NCI-H1417 (cell line): ENCODE results near the gene CNTNAP4.

Experiments used
- DNase-seq, 3 experiments: peaks; one replicate each; lab custom pipeline; 2025; lab: John Stamatoyannopoulos, UW

CNTNAP4 gene

DNA sequence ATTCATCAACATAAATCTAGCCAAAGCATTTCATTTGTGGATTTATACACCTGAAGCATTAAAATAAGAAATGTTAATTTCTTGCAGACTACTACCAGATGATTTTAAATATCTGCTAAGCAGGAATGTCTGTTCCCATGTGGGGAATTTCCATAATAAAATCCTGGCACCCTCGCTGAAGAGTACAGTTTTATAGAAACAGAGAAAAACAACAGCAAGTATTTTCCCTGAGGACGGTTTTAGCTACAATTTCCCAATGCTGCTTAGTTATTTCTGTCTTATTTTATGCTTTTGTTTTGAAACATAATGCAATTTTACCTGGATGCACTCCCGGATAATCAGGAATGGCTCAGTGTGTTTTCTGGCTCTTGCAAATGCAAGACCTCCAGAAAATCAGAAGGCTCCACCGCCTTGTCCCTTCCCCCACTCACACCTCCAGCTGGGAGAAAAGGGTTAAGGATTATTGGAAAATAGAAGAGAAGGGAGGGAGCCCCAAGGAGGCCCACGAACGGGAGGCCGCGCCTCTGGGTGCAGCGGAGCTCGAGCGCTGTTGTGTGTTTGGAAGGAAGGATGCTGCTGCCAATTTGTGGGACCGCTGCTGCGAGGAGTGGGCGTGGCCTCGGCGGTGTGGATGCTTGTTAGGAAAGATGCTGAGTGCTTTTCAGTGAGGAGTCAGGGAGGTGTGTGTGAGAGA, at the start of gene CNTNAP4:
CNTNAP4 (plus strand) TSS at position 657 of the 694 bp plus-strand sequence. CDS start 262 bp downstream, outside the sequence.
- DNase-seq, result peak in 2 of 3 experiments; percentile 69 to 76

DNA sequence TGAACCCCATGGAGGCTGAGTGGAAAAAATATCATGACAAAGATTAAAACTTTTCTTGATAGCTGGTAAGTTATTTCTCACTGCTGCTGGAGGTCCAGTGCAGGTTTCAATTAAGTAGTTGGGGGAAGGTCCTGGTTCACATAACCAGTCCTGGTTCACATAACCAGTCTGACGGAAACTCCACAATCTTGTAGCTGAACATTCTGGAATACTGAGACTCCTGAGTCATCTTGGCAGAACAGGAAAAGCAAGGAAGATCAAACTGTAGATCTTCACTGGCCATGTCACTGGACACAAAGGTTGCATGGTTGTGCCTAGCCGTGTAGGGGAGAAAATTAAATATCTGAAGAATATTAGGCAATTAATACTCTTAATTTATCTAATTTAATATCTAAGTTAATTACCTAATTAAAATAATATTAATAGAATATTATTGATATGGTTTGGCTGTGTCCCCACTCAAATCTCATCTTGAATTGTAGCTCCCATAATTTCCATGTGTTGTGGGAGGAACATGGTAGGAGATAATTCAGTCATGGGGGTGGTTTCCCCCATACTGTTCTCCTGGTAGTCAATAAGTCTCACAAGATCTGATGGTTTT, 48.6 kb upstream of the CNTNAP4 start:
- DNase-seq, result no peak

DNA sequence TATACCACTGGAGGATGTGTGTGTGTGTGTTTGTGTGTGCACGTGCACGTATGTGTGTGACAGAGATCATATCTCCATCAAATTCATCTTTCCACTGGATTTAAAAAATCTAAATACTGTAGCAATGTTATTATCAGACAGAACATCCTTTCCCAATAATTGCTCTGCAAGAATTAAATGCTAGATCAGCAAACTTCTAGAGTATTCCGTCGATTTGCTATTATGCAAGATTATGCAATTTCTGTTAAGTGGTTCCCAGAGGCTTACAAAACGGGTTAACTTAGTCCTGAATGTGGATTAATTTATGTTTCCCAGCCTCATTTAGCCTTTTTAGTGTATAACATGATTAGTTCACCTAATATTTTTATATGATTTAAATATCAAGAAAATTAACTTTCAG, 44.5 kb upstream of the CNTNAP4 start:
- no peak for DNase-seq

DNA sequence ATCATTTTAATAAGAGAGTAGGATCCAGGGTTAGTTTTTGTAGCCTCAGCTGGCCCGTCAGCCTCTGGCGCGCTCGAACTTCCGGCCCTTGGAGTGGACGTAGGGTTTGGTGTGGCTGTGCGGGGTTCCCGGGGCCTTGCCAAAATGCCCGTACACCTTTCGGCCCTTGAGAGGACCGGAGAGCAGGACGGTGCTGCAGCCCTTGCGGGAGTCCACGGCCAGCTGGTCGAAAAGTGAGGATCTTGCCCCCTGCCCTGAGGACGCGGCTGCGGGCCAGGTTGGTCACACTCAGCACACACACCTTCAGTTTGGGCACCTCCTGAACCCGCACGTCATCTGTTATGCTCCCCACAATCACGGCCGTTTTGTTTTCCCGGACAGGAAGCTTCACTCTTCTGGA, 42.2 kb upstream of the CNTNAP4 start:
- no peak for DNase-seq

DNA sequence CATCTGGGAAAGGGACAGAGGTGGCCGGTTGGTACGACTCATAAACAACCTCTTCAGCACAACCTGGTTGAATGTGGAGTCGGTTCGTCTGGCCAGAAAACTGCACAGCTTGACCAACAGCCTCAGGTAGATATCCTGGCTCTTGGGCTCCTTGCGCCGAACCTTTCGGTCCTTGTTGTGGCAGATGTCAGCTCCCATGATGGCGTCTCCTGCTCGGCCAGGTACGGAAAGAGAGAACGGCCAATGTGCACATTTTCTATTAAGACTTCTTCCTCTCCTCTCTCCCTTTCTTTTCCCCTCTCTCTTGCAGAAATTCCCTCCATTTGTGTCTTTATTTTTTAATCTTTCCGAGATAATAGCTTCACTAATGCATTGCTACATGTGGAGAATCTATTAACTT, 41.8 kb upstream of the CNTNAP4 start:
- DNase-seq, result no peak

DNA sequence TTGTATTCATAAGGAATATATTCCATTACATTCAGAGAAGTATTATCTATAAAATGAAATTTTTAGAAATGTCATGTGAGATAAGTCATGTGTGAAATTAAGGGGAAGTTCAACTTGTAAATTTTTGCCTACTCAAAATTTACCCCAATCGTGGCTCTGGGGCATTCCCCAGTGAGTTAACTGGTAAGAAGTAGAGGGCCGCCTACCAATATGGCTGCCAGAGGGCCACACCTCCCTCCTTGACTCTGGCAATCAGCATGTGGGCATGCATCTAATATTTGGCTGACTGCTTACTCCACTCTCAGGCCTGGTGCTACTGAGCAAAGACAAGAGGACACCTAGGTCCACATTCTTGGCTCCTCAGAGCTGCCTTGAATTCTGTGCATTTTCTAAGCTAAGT, 39.7 kb upstream of the CNTNAP4 start:
- no peak for DNase-seq

DNA sequence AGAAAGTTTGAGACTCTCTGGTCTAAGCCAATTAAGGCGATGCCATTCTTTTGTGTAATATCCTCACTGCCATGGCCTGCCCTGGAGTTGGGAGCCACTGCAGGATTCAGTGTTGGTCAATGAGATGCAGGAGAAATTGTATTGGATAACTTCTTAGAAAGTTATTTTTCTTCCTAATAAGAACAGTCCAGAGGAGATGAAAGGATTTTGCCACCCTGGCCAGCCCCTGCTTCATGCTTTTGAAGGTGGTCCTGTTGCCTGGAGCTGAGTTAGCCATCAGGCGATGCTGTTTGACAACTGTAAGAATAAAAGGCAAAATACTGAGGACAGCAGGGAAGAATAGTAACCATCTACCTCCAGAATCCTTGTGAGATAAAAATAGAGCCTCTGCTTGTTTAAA, 35.4 kb upstream of the CNTNAP4 start:
- no peak for DNase-seq

DNA sequence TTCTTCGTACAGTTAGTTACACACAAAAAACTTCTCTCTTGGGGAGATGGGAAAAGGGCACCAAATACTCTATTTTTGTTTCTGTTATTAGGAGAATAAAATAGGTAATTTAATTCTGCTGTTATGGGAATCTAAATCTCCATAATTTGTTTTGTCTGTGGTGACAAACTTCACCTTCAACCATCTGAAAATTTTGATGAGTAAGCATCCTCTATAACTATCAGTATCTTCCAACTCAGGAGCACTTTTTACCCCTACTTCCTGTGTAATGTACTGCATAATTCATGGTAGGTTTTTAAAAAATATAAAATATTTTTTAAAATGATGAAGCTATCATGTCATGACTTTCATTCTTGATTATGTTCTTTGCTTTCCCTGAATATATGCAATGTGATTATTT, 33.6 kb upstream of the CNTNAP4 start:
- DNase-seq, result no peak

DNA sequence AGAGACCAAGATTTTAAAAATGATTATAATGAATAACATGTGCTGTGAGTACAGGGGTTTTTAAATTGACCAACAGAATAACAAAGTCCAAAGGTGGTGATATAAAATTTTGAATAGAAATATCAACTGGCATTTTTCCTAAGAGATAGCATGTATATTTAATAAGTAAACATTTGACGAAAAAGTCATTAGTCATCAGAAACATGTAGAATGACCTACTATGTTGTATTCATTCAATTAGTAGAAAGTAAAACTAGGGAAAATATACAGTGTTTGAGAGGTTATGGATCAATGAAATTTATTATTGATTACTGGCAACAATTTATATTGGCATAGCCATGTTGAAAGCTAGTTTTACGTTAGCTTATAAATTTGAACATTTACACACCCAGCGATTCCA, 30.6 kb upstream of the CNTNAP4 start:
- no peak for DNase-seq

DNA sequence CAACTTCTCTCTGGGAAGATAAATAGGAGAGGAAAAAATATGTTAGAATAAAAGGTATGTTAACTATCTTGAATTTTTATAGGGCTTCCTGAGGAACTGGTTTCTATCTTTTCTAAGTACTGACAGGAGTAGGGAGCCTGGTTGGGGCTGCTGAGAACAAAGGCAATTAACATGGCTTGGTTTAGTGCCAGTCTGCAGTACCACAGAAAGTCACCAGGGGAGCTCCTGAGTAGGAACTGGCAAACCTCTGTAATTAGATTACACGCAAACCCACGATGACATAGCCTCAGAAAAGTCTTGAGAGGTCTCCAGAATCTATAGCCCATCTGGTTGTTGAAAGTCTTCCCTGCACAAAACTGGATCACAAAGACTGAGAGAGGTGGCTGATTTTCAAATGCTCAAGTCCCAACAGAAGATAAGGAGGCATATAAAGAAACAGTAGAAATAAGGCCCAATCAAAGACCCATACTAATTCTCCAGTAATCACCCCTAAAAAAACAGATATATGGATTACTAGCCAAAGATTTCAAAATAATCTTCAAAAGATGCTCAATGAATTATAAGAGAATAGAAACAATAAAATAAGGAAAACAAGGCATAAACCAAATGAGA, 11.7 kb upstream of the CNTNAP4 start:
- DNase-seq, result peak in 2 of 3 experiments; percentile 16 to 18

DNA sequence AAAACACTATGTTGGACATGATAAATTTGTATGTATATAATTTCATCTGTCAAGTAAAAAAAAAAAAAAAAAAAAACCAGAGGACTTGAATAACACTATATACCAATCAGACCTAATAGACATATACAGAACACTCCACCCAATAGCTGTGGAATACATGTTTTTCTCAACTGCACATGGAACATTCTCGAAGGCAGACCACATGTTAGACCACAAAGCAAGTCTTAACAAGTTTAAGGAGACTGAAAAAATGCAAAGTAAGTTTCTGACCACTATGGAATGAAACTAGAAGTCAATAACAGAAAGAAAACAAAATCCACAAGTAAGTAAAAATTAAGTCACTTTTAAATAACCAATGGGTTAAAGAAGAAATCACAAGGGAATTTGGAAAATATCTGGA, 8.4 kb upstream of the CNTNAP4 start:
- DNase-seq, result no peak

DNA sequence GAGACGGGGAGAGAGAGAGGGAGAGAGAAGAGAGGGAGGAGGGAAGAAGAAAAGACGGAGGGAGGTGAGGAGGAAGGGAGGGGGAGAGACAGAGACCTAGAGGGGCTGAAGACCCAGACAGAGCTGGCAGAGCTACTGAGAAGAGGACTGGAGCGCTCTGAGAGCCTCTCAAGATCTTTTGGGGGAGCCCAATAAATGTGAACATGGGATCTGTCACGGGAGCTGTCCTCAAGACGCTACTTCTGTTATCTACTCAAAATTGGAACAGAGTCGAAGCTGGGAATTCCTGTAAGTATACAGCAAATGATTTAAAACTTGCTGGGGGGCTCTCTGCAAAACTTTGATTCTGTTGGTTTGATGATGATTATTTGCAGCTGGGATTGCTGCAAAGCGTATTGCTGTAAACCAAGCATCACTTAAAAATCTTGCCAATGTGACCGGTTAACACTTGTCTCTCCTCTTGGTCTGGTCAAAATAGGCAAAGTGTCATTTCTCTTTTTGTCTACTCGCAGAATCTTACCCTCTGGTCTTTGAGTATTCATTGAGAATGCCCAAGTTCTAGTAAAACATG, 344 bp downstream of the CNTNAP4 start:
- DNase-seq, result no peak

DNA sequence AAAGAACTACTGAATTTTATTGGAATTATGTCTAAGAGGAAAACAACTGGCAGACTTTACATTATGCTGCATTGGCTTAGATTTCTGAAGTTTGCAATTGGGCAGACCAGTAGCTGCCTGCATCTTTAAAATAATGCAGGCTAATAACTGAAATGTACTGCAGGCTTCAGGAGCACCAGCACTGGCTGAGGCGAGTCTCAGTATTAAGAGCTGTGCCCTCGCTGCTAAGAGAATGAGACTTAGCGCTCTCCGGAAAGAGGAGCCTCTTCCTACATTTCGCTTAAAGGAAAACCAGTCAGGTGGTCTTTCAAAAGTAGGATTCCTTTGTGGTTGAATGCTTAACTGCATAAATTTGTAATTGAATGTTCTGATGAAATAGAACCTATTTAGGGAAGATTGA, 885 bp downstream of the CNTNAP4 start:
- no peak for DNase-seq

DNA sequence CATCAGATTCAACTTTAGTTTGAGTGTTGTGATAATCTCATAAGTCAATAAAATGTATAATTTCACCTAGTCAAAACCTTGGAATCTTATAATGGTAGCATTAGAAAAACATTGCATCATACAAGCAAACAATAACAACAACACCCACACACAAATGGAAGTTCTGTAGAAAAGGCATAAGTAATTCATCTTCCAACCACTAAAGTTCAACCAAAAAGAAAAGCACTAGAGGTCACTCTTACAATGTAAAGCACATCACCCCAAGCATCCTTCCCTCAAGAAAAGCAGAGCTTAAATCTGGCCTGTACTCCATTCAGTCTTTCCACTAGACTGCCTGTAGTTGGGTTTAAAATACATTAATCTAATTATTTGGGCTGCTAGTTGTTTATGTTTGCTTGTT, 1.8 kb downstream of the CNTNAP4 start:
- DNase-seq, result peak; percentile 3 to 73 (median 23)

DNA sequence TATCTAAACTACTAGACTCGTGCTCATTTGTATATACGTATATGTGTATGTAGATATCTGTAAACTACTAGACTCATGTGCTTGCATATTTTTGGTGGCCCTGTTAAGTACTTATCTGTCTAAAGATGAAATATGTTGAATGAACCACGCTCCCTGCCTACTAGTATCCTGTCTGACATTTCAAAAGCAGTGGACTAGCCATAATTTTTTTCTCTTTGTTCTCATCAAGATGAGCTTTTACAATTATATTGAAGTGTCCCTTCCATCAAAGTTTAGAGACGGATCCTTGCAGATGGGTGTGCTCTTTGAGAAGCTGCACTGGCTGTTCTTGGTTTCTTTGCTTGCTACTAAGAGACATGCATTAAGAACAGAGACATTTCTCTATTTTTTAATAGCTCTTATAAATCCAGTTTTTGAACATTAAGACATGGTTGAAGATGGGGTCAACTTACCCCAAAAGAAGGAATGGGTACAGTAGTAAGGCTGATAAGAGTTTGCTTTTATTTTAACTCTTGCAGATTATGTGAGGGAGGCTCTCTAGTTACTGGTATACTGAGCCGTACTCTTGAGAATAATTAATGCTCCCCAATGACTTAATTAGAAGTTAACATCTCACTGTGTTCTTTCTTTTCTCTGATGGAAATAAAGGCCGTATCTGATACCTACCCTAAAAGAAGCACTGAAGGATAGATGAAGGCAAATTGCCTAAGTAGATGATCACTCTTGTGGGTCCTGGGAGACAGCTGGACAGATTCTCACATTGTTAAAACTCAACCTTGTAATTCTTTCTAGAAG, 3.4 kb downstream of the CNTNAP4 start:
- DNase-seq, result no peak

DNA sequence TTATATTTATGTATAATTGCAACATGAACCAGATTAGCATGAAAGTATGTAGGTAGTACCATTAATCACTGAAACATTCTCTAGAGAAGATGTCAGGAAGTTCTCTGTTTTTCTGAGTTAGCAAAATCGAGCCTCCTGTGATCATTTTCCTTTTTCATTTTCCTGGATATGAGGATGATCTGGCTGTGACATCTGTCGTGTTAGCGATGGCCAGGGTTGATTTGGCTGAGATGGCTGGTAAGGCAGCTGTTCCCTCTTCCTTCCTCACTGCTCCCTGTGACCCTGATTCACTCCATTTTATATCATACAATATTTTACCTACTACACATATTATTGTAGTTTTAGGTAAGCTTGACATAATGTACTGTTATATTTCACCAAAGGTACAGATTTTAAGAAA, 10.3 kb downstream of the CNTNAP4 start:
- DNase-seq, result no peak

DNA sequence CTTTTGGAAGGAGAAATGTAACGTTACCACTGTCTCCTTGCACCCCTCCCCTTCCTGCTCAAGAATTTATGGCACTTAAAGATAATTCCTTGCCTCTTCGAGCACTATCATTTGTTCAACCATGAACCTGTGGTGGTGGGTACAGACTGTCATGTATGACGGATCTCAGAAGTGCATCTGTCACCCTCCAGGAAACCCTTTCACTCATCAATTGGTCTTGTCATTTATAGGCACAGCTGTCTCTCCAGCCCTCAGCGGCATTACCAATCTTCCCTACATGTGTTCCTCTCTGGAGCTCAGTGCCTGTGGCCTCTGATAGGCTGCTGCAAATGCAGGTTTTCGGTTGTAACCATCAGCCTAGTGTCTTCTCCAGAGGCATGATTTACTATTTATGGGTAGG, 15.0 kb downstream of the CNTNAP4 start:
- DNase-seq, result no peak

DNA sequence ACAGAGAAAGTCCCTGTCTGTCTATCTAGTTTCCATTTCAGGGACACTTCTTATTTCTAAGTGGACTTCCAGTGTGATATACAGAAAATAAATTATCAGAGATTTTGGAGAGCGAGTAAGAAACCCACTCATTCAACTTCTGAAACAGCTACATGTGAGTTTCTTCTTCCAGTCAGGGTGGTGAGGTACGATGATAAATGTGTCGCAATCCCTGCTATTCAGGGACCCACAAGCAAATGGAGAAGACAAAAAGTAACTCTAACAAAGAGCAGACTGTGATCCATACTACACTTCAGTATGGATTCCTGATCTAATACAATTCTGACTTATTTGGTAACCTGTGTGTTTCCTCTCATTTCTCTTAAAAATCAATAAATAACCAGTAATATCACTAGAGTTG, 16.8 kb downstream of the CNTNAP4 start:
- DNase-seq, result no peak

DNA sequence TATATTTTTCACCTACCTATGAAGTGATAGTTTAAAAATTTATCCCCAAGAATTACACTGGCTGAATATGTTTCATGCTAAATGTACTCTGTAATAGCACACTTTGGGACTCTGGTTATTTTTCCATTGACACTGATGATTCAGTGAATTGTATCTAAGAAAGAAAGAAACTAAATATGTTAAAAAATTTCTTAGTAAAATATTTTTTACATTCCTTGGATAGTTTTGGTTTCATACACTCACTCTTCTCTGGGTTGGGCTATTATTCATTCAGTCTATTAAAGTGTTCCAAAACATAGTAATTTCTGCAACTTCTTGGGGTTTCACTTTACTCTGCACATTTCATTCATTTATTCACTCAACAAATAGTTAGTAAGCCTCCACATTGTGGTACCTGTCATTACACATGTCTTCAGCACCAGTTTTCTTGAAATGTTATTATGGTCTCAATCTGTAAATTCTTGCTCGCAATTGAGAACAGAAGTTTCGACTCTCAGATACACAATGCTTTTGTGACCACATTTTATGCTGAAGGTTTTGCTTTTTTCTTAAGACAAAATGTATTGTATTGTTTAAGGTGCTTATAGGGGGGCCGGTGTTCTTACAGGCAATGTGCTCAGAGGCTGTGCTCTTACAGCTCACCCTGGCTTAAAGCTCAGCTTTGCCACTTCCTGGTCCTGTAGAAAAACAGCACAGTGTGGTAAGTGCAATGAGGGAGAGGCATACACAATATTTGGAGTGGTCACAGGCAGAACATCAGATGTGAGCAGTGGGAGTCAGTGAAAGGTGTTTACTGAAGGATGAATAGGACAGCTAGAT, 17.4 kb downstream of the CNTNAP4 start:
- no peak for DNase-seq

DNA sequence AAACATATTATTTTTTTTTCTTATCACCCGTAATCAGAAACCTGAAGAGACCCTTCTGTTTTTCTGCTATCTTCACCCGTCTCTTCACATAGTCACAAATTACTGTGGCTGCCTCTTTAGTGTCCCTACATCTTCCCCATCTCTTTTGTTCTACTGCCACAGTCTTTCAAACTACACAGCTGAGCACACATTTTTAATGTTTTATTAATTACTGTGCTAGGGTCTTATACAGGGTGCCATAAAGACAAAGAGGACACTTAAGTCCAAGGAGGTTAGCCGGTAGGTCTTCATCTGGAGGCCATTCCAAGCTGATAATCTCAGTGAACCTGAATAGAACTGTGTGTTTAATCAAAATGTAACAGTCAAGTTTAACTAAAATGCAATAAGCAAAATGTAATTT, 20.7 kb downstream of the CNTNAP4 start:
- DNase-seq, result peak in 1 of 3 experiments; percentile 40

DNA sequence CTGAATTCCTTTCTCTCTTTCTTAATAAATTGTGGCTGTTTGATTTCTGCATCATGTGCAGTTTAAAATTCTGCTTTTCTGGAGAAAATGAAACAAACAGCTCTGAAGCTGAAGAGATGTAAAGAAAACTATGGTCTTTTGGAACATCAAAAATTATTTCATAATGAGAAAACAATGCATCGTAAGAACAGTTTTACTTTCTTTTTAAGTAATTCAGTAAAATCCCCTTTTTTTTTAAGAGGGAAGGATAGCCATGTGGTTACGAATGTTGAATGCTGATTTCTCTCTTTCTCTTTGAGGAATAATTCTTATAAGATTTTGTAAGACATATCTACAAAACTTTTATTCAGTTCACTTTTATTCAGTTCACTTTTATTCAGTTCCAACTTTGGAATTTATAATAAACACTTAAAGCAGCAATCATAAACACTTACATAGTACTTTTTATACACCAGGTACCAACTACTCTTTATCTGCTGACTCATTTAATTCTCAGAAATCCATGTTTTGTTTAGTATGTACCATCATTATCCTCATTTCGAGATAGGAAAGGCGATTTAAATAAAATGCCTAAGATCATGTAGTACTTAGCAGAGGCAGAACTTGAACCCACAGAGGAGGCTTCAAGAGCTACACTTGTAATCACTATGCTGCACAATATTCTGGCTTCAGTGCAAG, 26.6 kb downstream of the CNTNAP4 start:
- peak in 1 of 3 experiments; percentile 29 for DNase-seq
